ENCODE measurements around the gene IFITM5. TPM values are rescaled to one million over a fixed set of nuclear protein-coding genes. Genes with fewer than 3 reads are reported as not detected.

Gene IFITM5
- total and polyA plus RNA-seq, 4 donors = not detected

DNA sequence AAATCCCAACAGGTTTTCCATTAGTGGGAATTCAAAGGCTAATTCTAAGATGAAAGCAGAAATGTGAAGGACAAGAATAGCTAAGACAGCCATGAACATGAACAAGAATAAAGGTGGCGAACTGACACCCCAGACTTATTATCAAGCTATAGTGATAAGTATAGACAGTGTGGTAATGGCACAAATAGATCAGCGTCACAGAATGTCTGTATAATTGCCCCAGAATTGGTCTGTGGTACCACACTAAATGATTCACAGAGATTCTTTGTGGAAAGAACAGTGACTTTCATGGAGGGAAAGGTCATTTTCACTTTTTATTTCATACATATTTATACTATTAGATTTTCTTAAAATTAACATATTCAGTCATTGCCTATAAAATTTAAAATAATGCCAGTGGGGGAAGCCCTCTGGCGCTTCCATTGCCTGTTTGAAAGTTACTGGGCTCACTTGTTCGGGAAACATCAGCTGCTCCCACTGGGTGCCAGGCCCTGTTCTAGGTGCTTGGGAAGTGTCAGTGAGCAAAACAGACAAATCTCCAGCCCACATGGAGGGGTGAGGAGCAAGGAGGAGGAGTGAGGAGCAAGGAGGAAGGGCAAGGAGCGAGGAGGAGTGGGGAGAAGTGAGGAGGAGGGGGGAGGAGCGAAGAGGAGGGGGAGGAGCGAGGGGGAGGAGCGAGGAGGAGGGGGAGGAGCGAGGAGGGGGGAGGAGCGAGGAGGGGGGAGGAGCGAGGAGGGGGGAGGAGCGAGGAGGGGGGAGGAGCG lies 32.5 kb downstream of the IFITM5 start:
- H3K4me3 ChIP-seq = no peak overlapping the region
- H3K4me1 ChIP-seq (ENCODE audit: control insufficient read depth in 5 of 5, insufficient read depth in 5 of 5, low read length in 5 of 5) = peaks cover 0 to 7% (median 0%) of the 10 kb centered on the region in 5 donors
- H3K27me3 ChIP-seq (ENCODE audit: control insufficient read depth in 3 of 3, insufficient read depth in 3 of 3, low read length in 2 of 3) = no peaks in the 10 kb centered on the region
- no peak overlapping the region for H3K27ac ChIP-seq (ENCODE audit: low read depth in 1 of 2, low read length in 1 of 2)
- no peak overlapping the region for H3K9ac ChIP-seq (ENCODE audit: insufficient read depth in 1 of 2, low read length in 2 of 2)
- WGBS, 2 donors = 77 to 90% methylated on average over 4 to 5 of the region's 13 CpGs
- DNase-seq = no peak
- no peaks in the 10 kb centered on the region for H3K36me3 ChIP-seq (ENCODE audit: control insufficient read depth in 4 of 4, insufficient read depth in 4 of 4, low read length in 4 of 4)
- no peaks in the 10 kb centered on the region for H3K9me3 ChIP-seq (ENCODE audit: control insufficient read depth in 4 of 4, insufficient read depth in 3 of 4, low read length in 3 of 4)
- no peak for ATAC-seq (ENCODE audit: insufficient read depth, low FRiP score)
- no peak for TF ChIP-seq CTCF (IDR thresholded peaks at IDR 0.05; ENCODE audit: control extremely low read depth, extremely low read depth)

DNA sequence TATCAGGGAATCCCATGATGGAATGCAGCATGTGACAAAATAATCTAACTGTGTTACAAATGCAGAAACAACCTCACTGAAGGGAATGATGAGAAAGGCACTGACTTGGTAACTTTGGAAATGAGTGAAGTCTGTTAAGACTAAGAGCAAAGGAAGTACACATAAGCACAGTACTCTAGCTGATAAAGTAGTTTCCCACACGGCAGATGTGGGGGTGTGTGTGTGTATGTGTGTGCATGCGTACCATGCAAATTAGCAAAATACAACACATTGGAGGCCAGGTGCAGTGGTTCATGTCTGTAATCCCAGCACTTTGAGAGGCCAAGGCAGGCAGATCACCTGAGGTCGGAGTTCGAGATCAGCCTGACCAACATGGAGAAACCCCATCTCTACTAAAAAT lies 37.7 kb downstream of the IFITM5 start:
- no peak for TF ChIP-seq CTCF (IDR thresholded peaks at IDR 0.05; ENCODE audit: control extremely low read depth, extremely low read depth)
- Histone ChIP-seq H3K9ac (ENCODE audit: insufficient read depth in 1 of 2, low read length in 2 of 2) (no peak overlapping the region), H3K9me3 (ENCODE audit: control insufficient read depth in 4 of 4, insufficient read depth in 3 of 4, low read length in 3 of 4) (peaks cover 0 to 3% (median 0%) of the 10 kb centered on the region in 4 donors), H3K36me3 (ENCODE audit: control insufficient read depth in 4 of 4, insufficient read depth in 4 of 4, low read length in 4 of 4) (no peaks in the 10 kb centered on the region), H3K27me3 (ENCODE audit: control insufficient read depth in 3 of 3, insufficient read depth in 3 of 3, low read length in 2 of 3) (no peaks in the 10 kb centered on the region), H3K4me3 (no peak overlapping the region), H3K4me1 (ENCODE audit: control insufficient read depth in 5 of 5, insufficient read depth in 5 of 5, low read length in 5 of 5) (no peaks in the 10 kb centered on the region), H3K27ac (ENCODE audit: low read depth in 1 of 2, low read length in 1 of 2) (no peak overlapping the region)
- ATAC-seq (ENCODE audit: insufficient read depth, low FRiP score) = no peak
- DNase-seq = no peak
- 92 to 98% methylated on average over 4 of the region's 4 CpGs for WGBS, 2 donors

DNA sequence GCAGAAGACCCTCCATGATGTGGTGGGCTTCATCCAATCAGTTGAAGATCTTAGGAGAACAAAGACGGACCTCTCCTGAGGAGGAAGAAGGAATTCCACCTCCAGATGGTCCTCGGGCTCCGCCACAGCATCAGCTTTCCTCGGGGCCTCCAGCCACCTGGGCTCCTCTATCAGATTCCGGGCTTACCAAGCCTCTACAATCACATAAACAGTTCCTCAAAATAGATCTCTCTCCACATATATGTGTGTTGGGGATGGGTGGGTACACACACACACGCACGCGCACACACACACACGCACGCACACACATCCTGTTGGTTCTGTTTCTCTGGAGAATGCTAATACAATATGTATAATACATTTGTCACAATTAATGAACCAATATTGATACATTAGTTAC lies 39.9 kb downstream of the IFITM5 start:
- no peak overlapping the region for H3K4me3 ChIP-seq
- peaks cover 0 to 4% (median 4%) of the 10 kb centered on the region in 5 donors for H3K4me1 ChIP-seq (ENCODE audit: control insufficient read depth in 5 of 5, insufficient read depth in 5 of 5, low read length in 5 of 5)
- H3K27me3 ChIP-seq (ENCODE audit: control insufficient read depth in 3 of 3, insufficient read depth in 3 of 3, low read length in 2 of 3) = no peaks in the 10 kb centered on the region
- no peak for ATAC-seq (ENCODE audit: insufficient read depth, low FRiP score)
- no peak overlapping the region for H3K9ac ChIP-seq (ENCODE audit: insufficient read depth in 1 of 2, low read length in 2 of 2)
- no peak for DNase-seq
- peaks cover 0 to 3% (median 0%) of the 10 kb centered on the region in 4 donors for H3K9me3 ChIP-seq (ENCODE audit: control insufficient read depth in 4 of 4, insufficient read depth in 3 of 4, low read length in 3 of 4)
- H3K27ac ChIP-seq (ENCODE audit: low read depth in 1 of 2, low read length in 1 of 2) = no peak overlapping the region
- no peak for TF ChIP-seq CTCF (IDR thresholded peaks at IDR 0.05; ENCODE audit: control extremely low read depth, extremely low read depth)
- 41 to 61% methylated on average over 10 of the region's 10 CpGs for WGBS, 2 donors
- no peaks in the 10 kb centered on the region for H3K36me3 ChIP-seq (ENCODE audit: control insufficient read depth in 4 of 4, insufficient read depth in 4 of 4, low read length in 4 of 4)

Data from lung (tissue), 12 donors.